ENCODE data around the gene GRN.

The GRN gene

GRCh38 chr17:44348234-44348987 lies 3.3 kb downstream of the GRN start:
- DNase-seq, result no peak

- DNase-seq, result no peak
Observed at GRCh38 chr17:44348988-44349364, 3.9 kb downstream of the GRN start.

GRCh38 chr17:44349553-44350070 lies 4.5 kb downstream of the GRN start:
- no peak for DNase-seq

- peak; percentile 89 for DNase-seq
Observed at GRCh38 chr17:44350733-44351226, 5.7 kb downstream of the GRN start.

- no peak for DNase-seq
Observed at GRCh38 chr17:44351464-44351863, 6.4 kb downstream of the GRN start.

GRCh38 chr17:44351961-44352827 lies 7.1 kb downstream of the GRN start:
- no peak for DNase-seq

GRCh38 chr17:44352828-44353671 lies 7.9 kb downstream of the GRN start:
- DNase-seq, result peak; percentile 44

- peak; percentile 48 for DNase-seq
Observed at GRCh38 chr17:44353672-44354331, 8.7 kb downstream of the GRN start.

- DNase-seq, result peak; percentile 84
Observed at GRCh38 chr17:44354582-44355561, 9.8 kb downstream of the GRN start.

- DNase-seq, result no peak
Observed at GRCh38 chr17:44355642-44356099, 10.6 kb downstream of the GRN start.

GRCh38 chr17:44356241-44356640 lies 11.1 kb downstream of the GRN start:
- DNase-seq, result no peak

- DNase-seq, result no peak
Observed at GRCh38 chr17:44358066-44358465, 13.0 kb downstream of the GRN start.

GRCh38 chr17:44359006-44359405 lies 13.9 kb downstream of the GRN start:
- no peak for DNase-seq

- no peak for DNase-seq
Observed at GRCh38 chr17:44359458-44360143, 14.5 kb downstream of the GRN start.

- DNase-seq, result no peak
Observed at GRCh38 chr17:44360144-44360533, 15.0 kb downstream of the GRN start.

GRCh38 chr17:44360826-44361225 lies 15.7 kb downstream of the GRN start:
- DNase-seq, result peak; percentile 95

GRCh38 chr17:44361292-44362260 lies 16.5 kb downstream of the GRN start:
- DNase-seq, result peak; percentile 64

- peak; percentile 50 for DNase-seq
Observed at GRCh38 chr17:44362459-44362948, 17.4 kb downstream of the GRN start.
